ENCODE measurements around the gene ANAPC2.
A peak's percentile ranks its signal among the peaks of the same experiment; 100 is the strongest.

Gene ANAPC2

GRCh38 chr9:137160054-137160425, 28.3 kb downstream of the ANAPC2 start:
- Histone ChIP-seq H3K4me3 (no peak overlapping the region), H3K27ac (no peak overlapping the region)
- no peak for DNase-seq (ENCODE audit: low spot score)
- no peak for TF ChIP-seq CTCF (IDR thresholded peaks at IDR 0.05)

- no peak for DNase-seq (ENCODE audit: low spot score)
- H3K4me3 ChIP-seq, result no peak overlapping the region
- no peak for TF ChIP-seq CTCF (IDR thresholded peaks at IDR 0.05)
- no peak overlapping the region for H3K27ac ChIP-seq
These were observed 29.0 kb downstream of the ANAPC2 start for GRCh38 chr9:137159105-137160053.

- TF ChIP-seq CTCF (IDR thresholded peaks at IDR 0.05), result no peak
- H3K4me3 ChIP-seq, result no peak overlapping the region
- no peak overlapping the region for H3K27ac ChIP-seq
- no peak for DNase-seq (ENCODE audit: low spot score)
These were observed 29.7 kb downstream of the ANAPC2 start for GRCh38 chr9:137158625-137159024.

GRCh38 chr9:137157618-137158415, 30.5 kb downstream of the ANAPC2 start:
- TF ChIP-seq CTCF (IDR thresholded peaks at IDR 0.05), result no peak
- no peak overlapping the region for H3K27ac ChIP-seq

GRCh38 chr9:137156567-137157375, 31.6 kb downstream of the ANAPC2 start:
- peak overlapping the region; percentile 59 for H3K4me3 ChIP-seq
- TF ChIP-seq CTCF (IDR thresholded peaks at IDR 0.05), result no peak
- no peak overlapping the region for H3K27ac ChIP-seq
- DNase-seq (ENCODE audit: low spot score), result no peak

More at GRCh38 chr9:137157618-137158415, 30.5 kb downstream of the ANAPC2 start:
- no peak for DNase-seq (ENCODE audit: low spot score)
- no peak overlapping the region for H3K4me3 ChIP-seq

- no peak overlapping the region for H3K4me3 ChIP-seq
- no peak for TF ChIP-seq CTCF (IDR thresholded peaks at IDR 0.05)
These were observed 35.4 kb downstream of the ANAPC2 start for GRCh38 chr9:137152844-137153405.

More at GRCh38 chr9:137152844-137153405, 35.4 kb downstream of the ANAPC2 start:
- no peak for DNase-seq (ENCODE audit: low spot score)
- no peak overlapping the region for H3K27ac ChIP-seq
